Kasumi-1 (cell line): ENCODE results near the gene DDR2.
"Not testable (repeated sequence)": the region's sequence is repeated elsewhere in the genome, so short reads cannot be mapped to it uniquely, and the experiment has no call there.

Experiments used
- DNase-seq, 2 experiments: peaks; one replicate each; lab custom pipeline; 2025; lab: John Stamatoyannopoulos, UW

The DDR2 gene

GRCh38 chr1:162632217-162632666 is at the start of gene DDR2:
Gene DDR2, plus strand, starts transcription at chr1:162632464. Its CDS starts 86,600 bp downstream, at chr1:162719064.
- no peak for DNase-seq

- DNase-seq = not testable (repeated sequence)
These were observed 49.4 kb upstream of the DDR2 start for GRCh38 chr1:162582901-162583300.

DNA sequence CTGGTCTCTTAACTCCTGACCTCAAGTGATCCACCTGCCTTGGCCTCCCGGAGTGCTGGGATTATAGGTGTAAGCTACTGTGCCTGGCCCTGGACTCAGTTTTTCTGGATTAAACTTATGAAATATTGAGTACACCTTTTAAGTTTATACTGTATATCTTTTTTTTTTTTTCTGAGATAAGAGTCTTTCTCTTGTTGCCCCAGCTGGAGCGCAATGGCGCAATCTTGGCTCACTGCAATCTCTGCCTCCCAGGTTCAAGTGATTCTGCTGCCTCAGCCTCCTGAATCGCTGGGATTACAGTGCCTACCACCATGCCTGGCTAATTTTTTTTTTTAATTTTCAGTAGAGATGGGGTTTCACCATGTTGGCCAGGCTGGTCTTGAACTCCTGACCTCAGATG is 47.2 kb upstream of the DDR2 start:
- not testable (repeated sequence) for DNase-seq

DNA sequence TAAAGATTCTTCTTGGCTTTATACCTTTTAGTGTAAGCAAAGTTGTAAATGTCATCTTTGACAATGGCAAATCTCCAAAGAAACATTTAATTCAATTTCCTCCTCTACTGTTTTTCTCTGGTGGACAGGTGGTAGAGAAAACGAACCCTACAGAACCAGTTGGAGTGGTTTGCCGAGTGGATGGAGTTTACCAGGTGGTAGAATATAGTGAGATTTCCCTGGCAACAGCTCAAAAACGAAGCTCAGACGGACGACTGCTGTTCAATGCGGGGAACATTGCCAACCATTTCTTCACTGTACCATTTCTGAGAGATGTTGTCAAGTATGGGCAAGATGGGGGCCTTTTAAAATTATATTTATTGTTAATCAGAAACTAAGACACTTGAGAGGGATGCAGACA is 44.9 kb upstream of the DDR2 start:
- no peak for DNase-seq

- no peak for DNase-seq
These were observed 44.5 kb upstream of the DDR2 start for GRCh38 chr1:162587761-162588260.

- no peak for DNase-seq
These were observed 42.2 kb upstream of the DDR2 start for GRCh38 chr1:162590101-162590500.

- DNase-seq = no peak
These were observed 41.6 kb upstream of the DDR2 start for GRCh38 chr1:162590686-162591085.

- DNase-seq = no peak
These were observed 35.6 kb upstream of the DDR2 start for GRCh38 chr1:162596514-162597170.

- DNase-seq = no peak
These were observed 32.8 kb upstream of the DDR2 start for GRCh38 chr1:162599451-162599850.

- not testable (repeated sequence) for DNase-seq
These were observed 29.1 kb upstream of the DDR2 start for GRCh38 chr1:162603117-162603516.

- DNase-seq = no peak
These were observed 26.9 kb upstream of the DDR2 start for GRCh38 chr1:162605225-162605927.

DNA sequence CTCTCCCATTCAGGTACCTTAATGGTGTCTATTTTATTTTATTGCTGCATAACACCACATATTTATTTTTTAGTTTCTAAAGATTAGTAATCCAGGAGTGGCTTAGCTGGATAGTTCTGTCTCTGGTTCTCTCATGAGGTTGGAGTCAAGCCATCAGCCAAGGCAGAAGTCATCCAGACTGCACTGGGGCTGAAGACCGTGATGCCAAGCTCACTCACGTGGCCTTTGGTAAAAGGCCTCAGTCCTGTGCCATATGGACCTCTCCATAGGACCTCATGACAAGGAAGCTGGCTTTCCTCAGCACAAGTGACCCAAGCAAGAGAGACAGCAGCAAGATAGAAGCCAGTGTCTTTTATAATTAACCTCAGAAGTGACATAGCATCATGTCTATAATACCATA is 23.0 kb upstream of the DDR2 start:
- DNase-seq = no peak

DNA sequence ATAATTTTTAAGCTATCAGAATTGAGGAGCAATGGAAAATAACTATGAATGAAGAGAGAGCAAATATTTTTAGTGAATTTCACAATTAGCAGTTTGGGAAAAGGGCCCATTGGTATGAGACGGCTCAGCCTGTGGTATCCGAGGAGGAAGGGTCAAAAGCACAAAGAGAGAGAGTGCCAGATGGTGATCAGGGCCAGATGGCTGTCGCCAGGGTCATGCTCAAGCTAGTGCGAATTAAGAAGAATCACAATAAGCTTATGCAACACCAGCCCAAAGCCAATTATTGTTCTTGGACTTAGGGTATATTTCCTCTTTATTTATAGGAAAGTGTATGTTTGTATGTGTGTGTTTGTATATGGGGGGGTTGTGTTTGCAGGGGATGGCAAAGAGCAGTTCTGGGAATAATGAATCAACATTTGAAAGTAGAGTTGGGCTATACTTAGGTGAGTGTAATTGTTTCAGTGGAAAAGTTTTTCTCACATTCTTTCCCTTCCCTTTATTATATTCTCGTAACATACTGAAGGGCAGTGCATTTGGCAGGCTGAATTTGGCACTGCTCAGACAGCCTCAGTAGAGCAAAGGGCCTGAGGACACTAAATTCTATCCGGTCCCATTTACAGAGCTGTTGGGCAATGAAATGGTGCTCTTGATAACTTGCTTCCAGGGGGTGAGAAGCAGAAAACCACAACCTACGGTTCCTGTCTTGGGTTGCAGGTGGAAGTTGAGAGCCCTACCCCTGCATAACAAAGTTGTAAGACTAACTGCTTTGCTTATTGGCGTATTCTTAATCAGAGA is 19.5 kb upstream of the DDR2 start:
- no peak for DNase-seq

- no peak for DNase-seq
These were observed 15.4 kb upstream of the DDR2 start for GRCh38 chr1:162616848-162617247.

- no peak for DNase-seq
These were observed 14.8 kb upstream of the DDR2 start for GRCh38 chr1:162617513-162617912.

DNA sequence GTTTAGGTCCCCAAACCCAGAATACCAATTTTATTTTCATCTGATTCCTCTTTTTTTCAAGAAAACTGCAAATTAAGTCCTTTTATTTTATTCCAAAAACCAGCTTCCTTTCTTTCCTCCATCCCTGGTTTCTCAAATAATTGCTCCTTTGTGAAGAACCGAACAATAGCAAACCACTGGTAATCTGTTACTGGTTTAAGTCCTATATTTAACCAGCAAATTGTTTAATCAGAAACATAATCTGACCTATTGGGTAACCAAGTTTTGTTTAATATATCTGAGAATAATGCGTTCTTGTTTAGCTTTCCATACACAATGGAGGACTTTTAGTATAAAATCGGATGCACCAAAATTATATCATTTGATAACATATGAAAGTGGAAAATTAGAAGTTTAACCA is 13.2 kb upstream of the DDR2 start:
- DNase-seq = no peak

GRCh38 chr1:162621256-162621655 is 11.0 kb upstream of the DDR2 start:
- no peak for DNase-seq

DNA sequence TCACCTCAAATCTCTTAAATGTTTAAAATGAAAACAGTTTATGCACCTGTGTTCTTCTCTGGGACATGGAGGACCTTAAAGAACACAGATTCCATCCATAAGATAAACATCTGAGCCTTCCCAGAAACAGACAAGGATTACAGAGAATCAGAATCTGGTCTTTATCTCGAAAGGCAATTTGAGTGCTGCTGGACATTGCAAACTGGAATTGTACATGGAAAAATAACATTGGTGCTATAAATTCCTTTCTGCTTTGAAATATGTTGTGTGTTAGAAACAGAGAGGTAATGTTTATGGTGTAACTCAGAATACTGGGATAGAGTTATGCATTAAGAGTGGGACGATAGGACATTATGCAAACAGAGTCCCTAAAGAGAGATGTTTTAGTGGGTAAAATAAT is 6.6 kb upstream of the DDR2 start:
- no peak for DNase-seq

DNA sequence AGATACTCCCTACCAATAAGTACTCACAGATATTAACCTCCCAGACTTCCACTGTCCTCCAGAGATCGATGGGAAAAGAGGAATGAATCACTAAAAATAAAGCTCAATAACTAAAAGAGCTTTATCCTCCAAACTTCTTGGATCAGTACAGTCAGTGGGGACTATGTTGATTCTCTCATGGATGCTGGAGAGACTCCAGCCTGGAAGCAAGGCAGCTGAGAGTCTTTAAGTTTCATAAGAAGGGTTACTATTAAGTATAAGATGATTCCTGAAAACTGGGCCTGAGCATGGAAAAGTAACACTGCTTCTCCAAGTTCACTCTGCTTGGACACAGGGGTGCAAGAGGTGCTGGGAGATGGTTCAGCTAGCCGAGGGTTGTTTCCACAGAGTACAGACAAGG is 6.2 kb upstream of the DDR2 start:
- no peak for DNase-seq

DNA sequence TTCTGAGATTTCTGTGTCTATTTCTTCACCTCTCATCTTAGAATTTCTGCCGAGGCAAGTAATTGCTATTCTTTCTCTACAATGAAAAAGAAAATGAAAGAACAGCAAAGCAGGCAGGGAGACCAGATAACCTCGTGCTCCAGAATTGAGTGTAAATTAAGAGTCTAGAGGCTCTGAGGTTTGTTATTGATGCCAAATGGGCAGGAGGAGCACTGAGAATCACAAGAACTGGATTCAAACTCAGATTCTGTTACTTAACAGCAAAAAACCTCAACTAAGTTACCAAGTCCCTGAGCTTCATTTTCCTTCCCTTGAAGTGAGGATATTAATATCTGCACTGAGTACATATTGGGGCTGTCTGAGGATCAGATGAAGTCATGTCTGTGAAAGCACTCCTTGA is 5.5 kb upstream of the DDR2 start:
- no peak for DNase-seq

GRCh38 chr1:162627662-162628296 is 4.5 kb upstream of the DDR2 start:
- peak; percentile 39 to 64 for DNase-seq

GRCh38 chr1:162629077-162629627 is 3.1 kb upstream of the DDR2 start:
- DNase-seq = no peak
